Vagina (tissue), 2 donors: ENCODE measurements around the gene SLC25A26. TPM values are rescaled to one million over a fixed set of nuclear protein-coding genes. Genes with fewer than 3 reads are reported as not detected.
"Not testable (repeated sequence)": the region's sequence is repeated elsewhere in the genome, so short reads cannot be mapped to it uniquely, and the experiment has no call there.

ENCODE experiments used
- DNase-seq, 2 donors: peaks; one replicate each; pipeline ENCODE4 v3.0.0-alpha.2; 2017; ENCODE audit errors: extremely low spot score in 2 of 2
- H3K27ac ChIP-seq: fragments of 200-600 bp; sonication (generic); one replicate; pipeline ENCODE4 v1.5.1; 2019
- H3K27me3 ChIP-seq: fragments of 200-600 bp; sonication (generic); one replicate; pipeline ENCODE4 v1.5.1; 2019
- H3K36me3 ChIP-seq, 2 donors: fragments of 200-600 bp; sonication (generic); one replicate each; pipeline ENCODE4 v1.5.1; 2017 to 2019
- H3K4me1 ChIP-seq: fragments of 200-600 bp; sonication (generic); one replicate; pipeline ENCODE4 v1.5.1; 2019
- H3K4me3 ChIP-seq, 2 donors: fragments of 200-600 bp; sonication (generic); 1 replicate in 1 of 2; 2 replicates in 1 of 2; pipeline ENCODE4 v1.5.1; 2016 to 2019
- H3K9me3 ChIP-seq: fragments of 200-600 bp; sonication (generic); one replicate; pipeline ENCODE4 v1.5.1; 2019
- POLR2A ChIP-seq, 2 donors: fragments of 450-650 bp; IDR thresholded peaks; one replicate each; pipeline ENCODE4 v1.6.1; 2017; ENCODE audit warnings: antibody characterized with exemption in 2 of 2, mild to moderate bottlenecking in 2 of 2, moderate library complexity in 2 of 2
- POLR2AphosphoS5 ChIP-seq, 2 donors: sonication (generic); formaldehyde crosslinking; IDR thresholded peaks; one replicate each; pipeline ENCODE4 v1.9.0; 2017; ENCODE audit warnings: antibody characterized with exemption in 2 of 2, mild to moderate bottlenecking in 2 of 2, low read depth in 1 of 2; ENCODE audit not compliant: insufficient read depth in 1 of 2
- intact Hi-C: fragments of 100-400 bp; cut with DNase I; formaldehyde crosslinking; loops from one replicate; pipeline ENCODE4 v1.15.1; 2023
- total RNA-seq: library from RNA; depleted of rRNA; stranded (reverse); fragments of >200 nt; gene quantifications from one replicate; pipeline ENCODE4 v1.2.3, GENCODE V29; 2016
- TF ChIP-seq, protein P1 (sequence below), 3 experiments: fragments of 450-650 bp in 2 of 3; fragments of 200-600 bp in 1 of 3; sonication (generic) in 1 of 3; IDR thresholded peaks; one replicate each; pipeline ENCODE4 v1.5.1; 2017 to 2019; ENCODE audit warnings: antibody characterized with exemption in 3 of 3, mild to moderate bottlenecking in 2 of 3, moderate library complexity in 2 of 3

Gene SLC25A26
- total RNA-seq, 1 donor from 2014 or later: 21.6 TPM

DNA sequence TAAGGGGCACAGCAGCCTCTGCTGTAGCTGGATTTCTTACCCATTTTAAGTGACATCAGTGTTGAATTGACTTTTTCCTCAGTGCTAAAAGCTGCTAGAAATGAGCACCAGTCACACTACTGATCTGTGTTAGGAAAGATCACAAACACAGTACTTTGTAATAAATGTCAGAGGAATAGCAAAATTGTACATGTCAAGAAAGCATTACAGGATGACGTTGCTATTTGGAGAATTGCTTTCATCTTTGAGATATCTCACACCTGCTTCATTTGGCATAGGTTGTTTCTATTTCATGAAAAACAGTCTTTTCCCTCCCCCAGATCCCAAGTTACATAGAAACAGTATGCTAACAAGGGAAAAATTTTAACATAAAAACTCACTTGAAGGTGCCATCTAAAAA, 77.8 kb downstream of the SLC25A26 start:
- no peak for DNase-seq
- Histone ChIP-seq H3K4me1 (peaks cover 8% of the 10 kb centered on the region), H3K27ac (no peak overlapping the region), H3K4me3 (no peak overlapping the region), H3K9me3 (no peaks in the 10 kb centered on the region), H3K27me3 (no peaks in the 10 kb centered on the region), H3K36me3 (no peaks in the 10 kb centered on the region)
- intact Hi-C loops: no loop called here
- no peak for TF ChIP-seq POLR2AphosphoS5 (IDR thresholded peaks at IDR 0.05; ENCODE audit: insufficient read depth in 1 of 2, low read depth in 1 of 2)
- TF ChIP-seq, protein P1, sequence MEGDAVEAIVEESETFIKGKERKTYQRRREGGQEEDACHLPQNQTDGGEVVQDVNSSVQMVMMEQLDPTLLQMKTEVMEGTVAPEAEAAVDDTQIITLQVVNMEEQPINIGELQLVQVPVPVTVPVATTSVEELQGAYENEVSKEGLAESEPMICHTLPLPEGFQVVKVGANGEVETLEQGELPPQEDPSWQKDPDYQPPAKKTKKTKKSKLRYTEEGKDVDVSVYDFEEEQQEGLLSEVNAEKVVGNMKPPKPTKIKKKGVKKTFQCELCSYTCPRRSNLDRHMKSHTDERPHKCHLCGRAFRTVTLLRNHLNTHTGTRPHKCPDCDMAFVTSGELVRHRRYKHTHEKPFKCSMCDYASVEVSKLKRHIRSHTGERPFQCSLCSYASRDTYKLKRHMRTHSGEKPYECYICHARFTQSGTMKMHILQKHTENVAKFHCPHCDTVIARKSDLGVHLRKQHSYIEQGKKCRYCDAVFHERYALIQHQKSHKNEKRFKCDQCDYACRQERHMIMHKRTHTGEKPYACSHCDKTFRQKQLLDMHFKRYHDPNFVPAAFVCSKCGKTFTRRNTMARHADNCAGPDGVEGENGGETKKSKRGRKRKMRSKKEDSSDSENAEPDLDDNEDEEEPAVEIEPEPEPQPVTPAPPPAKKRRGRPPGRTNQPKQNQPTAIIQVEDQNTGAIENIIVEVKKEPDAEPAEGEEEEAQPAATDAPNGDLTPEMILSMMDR (IDR thresholded peaks at IDR 0.05): no peak
- TF ChIP-seq POLR2A (IDR thresholded peaks at IDR 0.05): no peak

DNA sequence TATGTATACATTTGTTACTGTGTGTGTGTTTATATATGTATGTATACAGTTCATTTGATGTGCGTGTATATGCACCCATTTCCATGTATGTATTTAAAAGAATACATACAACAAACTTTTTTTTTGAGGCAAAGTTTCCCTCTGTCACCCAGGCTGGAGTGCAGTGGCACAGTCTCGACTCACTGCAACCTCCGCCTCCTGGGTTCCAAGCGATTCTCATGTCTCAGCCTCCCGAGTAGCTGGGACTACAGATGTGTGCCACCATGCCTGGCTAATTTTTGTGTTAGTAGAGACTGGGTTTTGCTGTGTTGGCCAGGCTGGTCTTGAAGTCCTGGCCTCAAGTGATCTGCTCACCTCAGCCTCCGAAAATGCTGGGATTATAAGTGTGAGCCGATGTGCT, 78.3 kb downstream of the SLC25A26 start:
- H3K27me3 ChIP-seq, H3K9me3 ChIP-seq, H3K36me3 ChIP-seq, H3K4me3 ChIP-seq, DNase-seq, H3K4me1 ChIP-seq, H3K27ac ChIP-seq, intact Hi-C loops: not testable (repeated sequence)

DNA sequence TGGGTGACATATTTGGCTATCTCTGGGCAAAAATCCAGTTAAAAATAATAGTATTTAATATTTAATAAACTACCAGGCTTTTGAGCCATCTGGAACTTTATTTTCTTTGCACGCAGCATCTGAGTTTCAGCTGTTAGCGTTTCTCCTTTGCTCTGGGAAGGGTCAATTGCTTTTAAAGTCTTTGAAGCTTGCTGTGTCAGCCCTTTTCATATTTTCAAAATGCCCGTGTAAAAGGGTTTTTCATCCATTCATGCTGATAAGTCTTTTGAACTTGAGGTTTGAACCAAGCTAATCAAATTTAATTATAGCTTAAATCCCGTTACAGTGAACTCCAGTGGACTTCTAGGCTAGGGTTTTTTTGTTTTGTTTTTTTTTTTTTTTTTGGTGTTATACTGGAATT, 79.1 kb downstream of the SLC25A26 start:
- H3K9me3 ChIP-seq: no peaks in the 10 kb centered on the region
- no peaks in the 10 kb centered on the region for H3K36me3 ChIP-seq
- DNase-seq: no peak
- H3K4me1 ChIP-seq: peaks cover 8% of the 10 kb centered on the region
- no peaks in the 10 kb centered on the region for H3K27me3 ChIP-seq
- TF ChIP-seq POLR2AphosphoS5 (IDR thresholded peaks at IDR 0.05; ENCODE audit: insufficient read depth in 1 of 2, low read depth in 1 of 2) (no peak), POLR2A (IDR thresholded peaks at IDR 0.05) (no peak)
- TF ChIP-seq, protein P1 (IDR thresholded peaks at IDR 0.05): no peak
- intact Hi-C loops: no loop called here
- H3K27ac ChIP-seq: no peak overlapping the region
- no peak overlapping the region for H3K4me3 ChIP-seq

DNA sequence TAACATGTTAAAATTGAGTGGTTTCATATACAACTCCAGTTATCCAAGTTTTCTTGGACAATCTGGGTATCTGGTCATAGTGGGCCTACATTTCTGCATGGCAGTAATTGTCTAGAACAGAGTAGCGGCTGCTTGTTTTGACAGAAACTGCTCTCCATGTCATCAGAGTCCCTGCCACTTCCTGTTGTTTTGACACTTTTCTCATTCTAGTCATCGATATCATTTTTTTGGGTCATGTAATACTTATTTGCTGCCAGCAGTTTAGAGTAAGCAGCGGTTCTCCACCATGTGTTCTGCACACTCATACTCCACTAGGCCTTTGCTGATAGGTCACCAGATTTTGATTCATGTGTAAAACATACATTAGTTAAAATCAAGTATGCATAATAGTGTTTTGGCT, 81.5 kb downstream of the SLC25A26 start:
- no peaks in the 10 kb centered on the region for H3K27me3 ChIP-seq
- H3K4me1 ChIP-seq: peaks cover 1% of the 10 kb centered on the region
- TF ChIP-seq, protein P1 (IDR thresholded peaks at IDR 0.05): no peak
- TF ChIP-seq POLR2AphosphoS5 (IDR thresholded peaks at IDR 0.05; ENCODE audit: insufficient read depth in 1 of 2, low read depth in 1 of 2) (no peak), POLR2A (IDR thresholded peaks at IDR 0.05) (no peak)
- H3K4me3 ChIP-seq: no peak overlapping the region
- no peak for DNase-seq
- H3K27ac ChIP-seq: no peak overlapping the region
- intact Hi-C loops: no loop called here
- H3K36me3 ChIP-seq: no peaks in the 10 kb centered on the region
- H3K9me3 ChIP-seq: no peaks in the 10 kb centered on the region

DNA sequence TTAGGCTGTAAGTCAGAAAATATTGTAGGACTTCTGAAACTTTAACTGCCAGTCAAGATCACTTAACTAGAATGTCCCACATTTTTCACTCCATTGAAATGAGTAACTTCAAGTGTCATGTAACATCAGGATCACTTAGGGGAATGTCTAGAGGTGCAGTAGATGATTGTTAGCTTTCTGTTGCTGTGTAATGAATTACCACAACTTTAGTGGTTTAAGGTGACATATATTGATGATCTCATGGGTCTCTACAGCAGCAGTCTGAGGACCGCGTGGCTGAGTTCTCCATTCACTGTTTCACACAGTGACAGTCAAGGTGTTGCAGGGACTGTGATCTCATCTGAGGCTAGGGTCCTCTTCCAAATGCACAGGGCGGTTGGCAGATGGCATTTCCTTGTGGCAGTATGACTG, 82.7 kb downstream of the SLC25A26 start:
- intact Hi-C loops: no loop called here
- peak overlapping the region; percentile 3 for H3K27ac ChIP-seq
- no peaks in the 10 kb centered on the region for H3K27me3 ChIP-seq
- H3K9me3 ChIP-seq: no peaks in the 10 kb centered on the region
- TF ChIP-seq, protein P1 (IDR thresholded peaks at IDR 0.05): no peak
- TF ChIP-seq POLR2A (IDR thresholded peaks at IDR 0.05) (peak in 1 of 2 donors; percentile 9), POLR2AphosphoS5 (IDR thresholded peaks at IDR 0.05; ENCODE audit: insufficient read depth in 1 of 2, low read depth in 1 of 2) (no peak)
- H3K4me1 ChIP-seq: no peaks in the 10 kb centered on the region
- H3K4me3 ChIP-seq: no peak overlapping the region
- no peaks in the 10 kb centered on the region for H3K36me3 ChIP-seq
- DNase-seq: no peak

DNA sequence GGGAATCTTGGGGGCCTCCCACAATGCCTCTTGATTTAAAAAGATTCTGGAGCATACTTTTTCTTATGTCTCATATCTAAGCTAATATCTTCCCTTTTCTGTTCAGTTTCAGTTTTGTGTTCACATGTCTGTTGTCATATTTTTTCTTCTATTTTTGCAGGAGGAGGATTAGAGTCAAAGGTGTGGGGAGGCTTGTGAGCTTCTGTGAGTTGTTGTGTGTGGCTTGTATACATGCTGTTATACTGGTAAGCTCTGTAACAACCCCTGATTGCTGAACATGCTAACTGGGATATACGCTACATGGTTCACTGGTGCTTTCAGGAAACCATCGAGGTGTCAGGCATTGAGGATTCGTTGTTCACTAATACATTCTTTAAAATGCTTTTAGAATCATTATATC, 83.5 kb downstream of the SLC25A26 start:
- Histone ChIP-seq H3K9me3 (no peaks in the 10 kb centered on the region), H3K27me3 (no peaks in the 10 kb centered on the region), H3K4me3 (no peak overlapping the region), H3K36me3 (no peaks in the 10 kb centered on the region), H3K4me1 (no peaks in the 10 kb centered on the region), H3K27ac (no peak overlapping the region)
- DNase-seq: no peak
- no peak for TF ChIP-seq POLR2A (IDR thresholded peaks at IDR 0.05)
- no peak for TF ChIP-seq POLR2AphosphoS5 (IDR thresholded peaks at IDR 0.05; ENCODE audit: insufficient read depth in 1 of 2, low read depth in 1 of 2)
- TF ChIP-seq, protein P1 (IDR thresholded peaks at IDR 0.05): no peak
- intact Hi-C loops: no loop called here

DNA sequence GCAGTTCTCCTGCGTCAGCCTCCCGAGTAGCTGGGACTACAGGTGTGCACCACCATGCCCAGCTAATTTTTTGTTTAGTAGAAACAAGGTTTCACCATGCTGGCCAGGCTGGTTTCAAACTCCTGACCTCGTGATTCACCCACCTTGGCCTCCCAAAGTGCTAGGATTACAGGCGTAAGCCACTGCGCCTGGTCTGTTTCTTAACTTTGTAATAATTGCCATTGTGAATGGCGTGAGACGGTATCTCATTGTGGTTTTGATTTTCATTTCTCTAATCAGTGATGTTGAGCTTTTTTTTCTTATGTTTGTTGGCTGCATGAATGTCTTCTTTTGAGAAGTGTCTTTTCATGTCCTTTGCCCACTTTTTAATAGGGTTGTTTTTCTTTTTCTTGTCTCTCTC, 85.3 kb downstream of the SLC25A26 start:
- DNase-seq, H3K27me3 ChIP-seq, H3K4me1 ChIP-seq, H3K4me3 ChIP-seq, H3K36me3 ChIP-seq, intact Hi-C loops, H3K27ac ChIP-seq, H3K9me3 ChIP-seq: not testable (repeated sequence)

DNA sequence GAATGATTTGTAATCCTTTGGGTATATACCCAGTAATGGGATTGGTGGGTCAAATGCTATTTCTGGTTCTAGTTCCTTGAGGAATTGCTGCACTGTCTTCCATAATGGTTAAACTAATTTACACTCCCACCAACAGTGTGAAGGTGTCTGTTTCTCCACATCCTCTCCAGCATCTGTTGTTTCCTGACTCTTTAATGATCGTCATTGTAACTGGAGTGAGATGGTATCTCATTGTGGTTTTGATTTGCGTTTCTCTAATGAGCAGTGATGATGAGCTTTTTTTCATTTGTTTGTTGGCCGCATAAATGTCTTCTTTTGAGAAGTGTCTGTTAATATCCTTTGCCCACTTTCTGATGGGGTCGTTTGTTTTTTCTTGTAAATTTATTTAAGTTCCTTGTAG, 86.2 kb downstream of the SLC25A26 start:
- H3K27me3 ChIP-seq, H3K27ac ChIP-seq, DNase-seq, H3K9me3 ChIP-seq, intact Hi-C loops, H3K4me3 ChIP-seq, H3K4me1 ChIP-seq, H3K36me3 ChIP-seq: not testable (repeated sequence)
